GM18873 (cell line): Measurements from ENCODE around the gene PLA2G15.
A peak's percentile ranks its signal among the peaks of the same experiment; 100 is the strongest.

Experiments
- ATAC-seq: cut with Tn5 transposase; IDR thresholded peaks from one replicate; pipeline ENCODE4 v1.9.1; 2021; ENCODE audit warnings: mild to moderate bottlenecking, moderate library complexity, moderate number of reproducible peaks; ENCODE audit not compliant: unreplicated experiment, low FRiP score

PLA2G15 gene

GRCh38 chr16:68296291-68296690 is 51.1 kb downstream of the PLA2G15 start:
- no peak for ATAC-seq

GRCh38 chr16:68296693-68297092 is 51.5 kb downstream of the PLA2G15 start:
- no peak for ATAC-seq

- no peak for ATAC-seq
Measured at GRCh38 chr16:68297908-68298307, 52.7 kb downstream of the PLA2G15 start.

- ATAC-seq, result no peak
Measured at GRCh38 chr16:68298312-68298711, 53.1 kb downstream of the PLA2G15 start.

- no peak for ATAC-seq
Measured at GRCh38 chr16:68298907-68299561, 53.9 kb downstream of the PLA2G15 start.

- no peak for ATAC-seq
Measured at GRCh38 chr16:68299571-68300453, 54.6 kb downstream of the PLA2G15 start.

GRCh38 chr16:68300734-68301459 is 55.7 kb downstream of the PLA2G15 start:
- ATAC-seq, result no peak

- no peak for ATAC-seq
Measured at GRCh38 chr16:68306633-68307032, 61.5 kb downstream of the PLA2G15 start.

- no peak for ATAC-seq
Measured at GRCh38 chr16:68309799-68310198, 64.6 kb downstream of the PLA2G15 start.

GRCh38 chr16:68310437-68310773 is 65.2 kb downstream of the PLA2G15 start:
- ATAC-seq, result peak; percentile 38
